ENCODE results near the gene EXOC4.
A peak's percentile ranks its signal among the peaks of the same experiment; 100 is the strongest.

EXOC4 gene

GRCh38 chr7:134021836-134022235, 769.0 kb downstream of the EXOC4 start:
- H3K27ac ChIP-seq = no peak overlapping the region
- peak; percentile 11; the same call in 1 of the 2 replicates for TF ChIP-seq CTCF (conservative IDR thresholded peaks at IDR 0.05)
- TF ChIP-seq ZFX (IDR thresholded peaks at IDR 0.05) = no peak

GRCh38 chr7:134022286-134022911, 769.5 kb downstream of the EXOC4 start:
- H3K27ac ChIP-seq = no peak overlapping the region
- no peak for TF ChIP-seq CTCF (conservative IDR thresholded peaks at IDR 0.05)
- no peak for TF ChIP-seq ZFX (IDR thresholded peaks at IDR 0.05)

- TF ChIP-seq ZFX (IDR thresholded peaks at IDR 0.05) = no peak
- no peak for TF ChIP-seq CTCF (conservative IDR thresholded peaks at IDR 0.05)
These were observed 771.9 kb downstream of the EXOC4 start for GRCh38 chr7:134024739-134025138.

GRCh38 chr7:134028853-134029252, 776.0 kb downstream of the EXOC4 start:
- TF ChIP-seq ZFX (IDR thresholded peaks at IDR 0.05) = no peak
- TF ChIP-seq CTCF (conservative IDR thresholded peaks at IDR 0.05) = no peak
- no peak overlapping the region for H3K27ac ChIP-seq

More at GRCh38 chr7:134024739-134025138, 771.9 kb downstream of the EXOC4 start:
- H3K27ac ChIP-seq = no peak overlapping the region; the same call in 1 of the 2 replicates

- TF ChIP-seq CTCF (conservative IDR thresholded peaks at IDR 0.05) = no peak
- no peak for TF ChIP-seq ZFX (IDR thresholded peaks at IDR 0.05)
- no peak overlapping the region for H3K27ac ChIP-seq
These were observed 776.9 kb downstream of the EXOC4 start for GRCh38 chr7:134029743-134030142.

- TF ChIP-seq ZFX (IDR thresholded peaks at IDR 0.05) = no peak
- TF ChIP-seq CTCF (conservative IDR thresholded peaks at IDR 0.05) = no peak
- H3K27ac ChIP-seq = no peak overlapping the region
These were observed 777.6 kb downstream of the EXOC4 start for GRCh38 chr7:134030460-134030865.

- TF ChIP-seq CTCF (conservative IDR thresholded peaks at IDR 0.05) = peak; percentile 65
- TF ChIP-seq ZFX (IDR thresholded peaks at IDR 0.05) = no peak
- no peak overlapping the region for H3K27ac ChIP-seq
These were observed 779.1 kb downstream of the EXOC4 start for GRCh38 chr7:134031835-134032617.
